HCT116 (cell line): Measurements from ENCODE around the gene ADAMTS9. TPM values are rescaled to one million over a fixed set of nuclear protein-coding genes. Genes with fewer than 3 reads are reported as not detected.

Source experiments
- ATAC-seq: fragments of 200-7000 bp; cut with Tn5 transposase; 2 replicates; pipeline ENCODE4 v1.9.1; 2020; ENCODE audit warnings: mild to moderate bottlenecking, moderate library complexity
- BruUV-seq: library from RNA; stranded (reverse); fragments of 400-500 nt; replicated peaks from 2 replicates; lab custom pipeline; 2021; lab: Mats Ljungman, UMichigan
- CTCF ChIA-PET: fragments of 300-600 bp; sonication (Branson Sonifier 250); formaldehyde crosslinking; loops from one replicate; lab custom pipeline; 2021; ENCODE audit warnings: antibody characterized with exemption; lab: Charles Lee
- POLR2A ChIA-PET: fragments of 300-600, 350-600 bp; sonication (Branson Sonifier 250); formaldehyde crosslinking; loops from one replicate; lab custom pipeline; 2021; ENCODE audit warnings: antibody characterized with exemption; lab: Charles Lee
- RAD21 ChIA-PET, 2 experiments: fragments of 300-600 bp; sonication (Branson Sonifier 250); formaldehyde crosslinking; loops; one replicate each; lab custom pipeline; 2023; ENCODE audit warnings: low total read pairs in 2 of 2; ENCODE audit not compliant: uncharacterized antibody in 2 of 2, unreplicated experiment in 2 of 2, low non-redundant PET in 1 of 2; lab: Charles Lee
- DNase-seq: peaks from one replicate; pipeline ENCODE4 v3.0.0-alpha.2; 2010; ENCODE audit warnings: low read depth, low spot score
- H2AFZ ChIP-seq: fragments of 200-600 bp; shearing (Covaris generic), sonication (generic); 2 replicates; pipeline ENCODE4 v1.6.1; 2017; ENCODE audit warnings: low read depth, mixed run types, mixed read lengths, antibody characterized with exemption, low read length; ENCODE audit not compliant: poor library complexity, severe bottlenecking
- H3K27ac ChIP-seq: 2 replicates; pipeline ENCODE4 v1.5.1; 2012; ENCODE audit warnings: low read depth, low read length
- H3K27me3 ChIP-seq: fragments of 200-600 bp; sonication (generic); 2 replicates; pipeline ENCODE4 v1.6.1; 2016; ENCODE audit warnings: mixed run types, low read length, mixed read lengths; ENCODE audit not compliant: insufficient read depth
- H3K36me3 ChIP-seq, 2 experiments: fragments of 200-500 bp in 1 of 2; fragments of 200-600 bp in 1 of 2; sonication (Bioruptor generic) in 1 of 2; sonication (generic) in 1 of 2; 2 replicates each; pipeline versions ENCODE4 v1.5.1 to v1.6.1; 2014 to 2016; ENCODE audit warnings: low read length in 2 of 2, inconsistent platforms in 1 of 2, mixed read lengths in 1 of 2, mixed run types in 1 of 2; ENCODE audit not compliant: insufficient read depth in 2 of 2, control insufficient read depth in 1 of 2
- H3K4me1 ChIP-seq, 2 experiments: fragments of 200-600 bp in 1 of 2; sonication (generic) in 1 of 2; 2 replicates each; pipeline versions ENCODE4 v1.5.1 to v1.6.1; 2012 to 2017; ENCODE audit warnings: low read length in 2 of 2, inconsistent platforms in 1 of 2, mild to moderate bottlenecking in 1 of 2, mixed read lengths in 1 of 2, mixed run types in 1 of 2, moderate library complexity in 1 of 2; ENCODE audit not compliant: insufficient read depth in 2 of 2, control insufficient read depth in 1 of 2
- H3K4me2 ChIP-seq: fragments of 200-600 bp; sonication (generic); 2 replicates; pipeline ENCODE4 v1.6.1; 2017; ENCODE audit warnings: mixed run types, low read length, mixed read lengths
- H3K4me3 ChIP-seq, 2 experiments: fragments of 200-600 bp in 1 of 2; sonication (generic) in 1 of 2; replicated peaks in 1 of 2; 2 replicates each; pipeline ENCODE4 v1.5.1; 2011 to 2016; ENCODE audit warnings: low read length in 2 of 2, control low read depth in 1 of 2, low read depth in 1 of 2, mild to moderate bottlenecking in 1 of 2, mixed read lengths in 1 of 2, mixed run types in 1 of 2
- H3K79me2 ChIP-seq: fragments of 200-600 bp; sonication (generic); 2 replicates; pipeline ENCODE4 v1.6.1; 2017; ENCODE audit warnings: mild to moderate bottlenecking, mixed run types, low read length, moderate library complexity, mixed read lengths; ENCODE audit not compliant: insufficient read depth
- H3K9ac ChIP-seq: fragments of 200-600 bp; sonication (generic); 2 replicates; pipeline ENCODE4 v1.6.1; 2016; ENCODE audit warnings: low read length, mixed read lengths
- H3K9me2 ChIP-seq: fragments of 200-600 bp; sonication (generic), shearing (Covaris generic); 2 replicates; pipeline ENCODE4 v1.6.1; 2017; ENCODE audit warnings: mixed run types, mild to moderate bottlenecking, moderate library complexity; ENCODE audit not compliant: insufficient read depth
- H3K9me3 ChIP-seq, 2 experiments: fragments of 200-500 bp in 1 of 2; fragments of 200-600 bp in 1 of 2; sonication (Bioruptor generic) in 1 of 2; sonication (generic) in 1 of 2; 2 replicates each; pipeline ENCODE4 v1.6.1; 2014 to 2017; ENCODE audit warnings: low read length in 2 of 2, mixed read lengths in 2 of 2, inconsistent platforms in 1 of 2, low read depth in 1 of 2, mild to moderate bottlenecking in 1 of 2, mixed run types in 1 of 2, moderate library complexity in 1 of 2; ENCODE audit not compliant: control insufficient read depth in 1 of 2, insufficient read depth in 1 of 2
- H4K20me1 ChIP-seq: fragments of 200-600 bp; sonication (generic), shearing (Covaris generic); 2 replicates; pipeline ENCODE4 v1.6.1; 2017; ENCODE audit warnings: mixed run types, mild to moderate bottlenecking, moderate library complexity; ENCODE audit not compliant: insufficient read depth
- ATF3 ChIP-seq: IDR thresholded peaks from 2 replicates; pipeline ENCODE4 v1.6.1; 2012
- CEBPB ChIP-seq: IDR thresholded peaks from 2 replicates; pipeline ENCODE4 v1.6.1; 2012; ENCODE audit warnings: low read depth
- CTCF ChIP-seq, 3 experiments: fragments of 200-600 bp in 1 of 3; sonication (generic) in 1 of 3; IDR thresholded peaks in 2 of 3; conservative IDR thresholded peaks in 1 of 3; 2 replicates each; pipeline ENCODE4 v1.5.1; 2012 to 2017; ENCODE audit warnings: low read depth in 2 of 3, low read length in 2 of 3, antibody characterized with exemption in 1 of 3, borderline replicate concordance in 1 of 3, control low read depth in 1 of 3, mild to moderate bottlenecking in 1 of 3, mixed read lengths in 1 of 3, mixed run types in 1 of 3, moderate library complexity in 1 of 3; ENCODE audit not compliant: insufficient read depth in 1 of 3
- ELF1 ChIP-seq: IDR thresholded peaks from 2 replicates; pipeline ENCODE4 v1.6.1; 2012; ENCODE audit warnings: low read depth, borderline replicate concordance
- EZH2 ChIP-seq: fragments of 200-600 bp; sonication (generic); IDR thresholded peaks from 2 replicates; pipeline ENCODE4 v1.6.1; 2017; ENCODE audit warnings: antibody characterized with exemption, mixed run types
- EZH2phosphoT487 ChIP-seq: fragments of 200-600 bp; IDR thresholded peaks from 2 replicates; pipeline ENCODE4 v1.6.1; 2018; ENCODE audit warnings: antibody characterized with exemption, borderline replicate concordance
- FOSL1 ChIP-seq: IDR thresholded peaks from 2 replicates; pipeline ENCODE4 v1.6.1; 2012; ENCODE audit warnings: low read depth
- JUND ChIP-seq: IDR thresholded peaks from 2 replicates; pipeline ENCODE4 v1.6.1; 2012
- POLR2A ChIP-seq: IDR thresholded peaks from 2 replicates; pipeline ENCODE4 v1.7.0; 2011; ENCODE audit warnings: borderline replicate concordance; ENCODE audit not compliant: insufficient read depth, insufficient read length; ENCODE audit errors: extremely low read depth
- POLR2AphosphoS5 ChIP-seq: IDR thresholded peaks from 2 replicates; pipeline ENCODE4 v1.6.1; 2011; ENCODE audit warnings: mild to moderate bottlenecking, low read depth, low read length, moderate library complexity
- RAD21 ChIP-seq: IDR thresholded peaks from 2 replicates; pipeline ENCODE4 v1.6.1; 2012; ENCODE audit warnings: low read depth, mild to moderate bottlenecking
- REST ChIP-seq: IDR thresholded peaks from 2 replicates; pipeline ENCODE4 v1.6.1; 2012; ENCODE audit warnings: low read depth
- SIN3A ChIP-seq: IDR thresholded peaks from 2 replicates; pipeline ENCODE4 v1.6.1; 2012; ENCODE audit warnings: low read depth
- SP1 ChIP-seq: IDR thresholded peaks from 2 replicates; pipeline ENCODE4 v1.6.1; 2012; ENCODE audit warnings: low read depth
- SRF ChIP-seq: IDR thresholded peaks from 2 replicates; pipeline ENCODE4 v1.6.1; 2012; ENCODE audit warnings: low read depth
- TCF7L2 ChIP-seq: IDR thresholded peaks from 2 replicates; pipeline ENCODE4 v1.7.0; 2011; ENCODE audit warnings: borderline replicate concordance, inconsistent platforms; ENCODE audit not compliant: insufficient read depth, insufficient read length; ENCODE audit errors: extremely low read depth
- YY1 ChIP-seq: IDR thresholded peaks from 2 replicates; pipeline ENCODE4 v1.6.1; 2011; ENCODE audit warnings: low read length, low read depth, moderate library complexity, mild to moderate bottlenecking; ENCODE audit not compliant: insufficient replicate concordance; ENCODE audit errors: extremely low read depth
- ZBTB33 ChIP-seq: IDR thresholded peaks from 2 replicates; pipeline ENCODE4 v1.6.1; 2011; ENCODE audit warnings: mild to moderate bottlenecking, low read length, moderate library complexity; ENCODE audit not compliant: insufficient replicate concordance; ENCODE audit errors: extremely low read depth
- ZFX ChIP-seq: fragments of 450-650 bp; IDR thresholded peaks from 2 replicates; pipeline ENCODE4 v1.6.1; 2017
- ZNF274 ChIP-seq: fragments of 200-500 bp; sonication (Bioruptor generic); IDR thresholded peaks from 2 replicates; pipeline ENCODE4 v1.6.1; 2014; ENCODE audit warnings: mild to moderate bottlenecking, low read depth, low read length, inconsistent platforms
- intact Hi-C: fragments of 100-400 bp; cut with micrococcal nuclease; formaldehyde crosslinking; loops from 2 replicates; pipeline ENCODE4 v1.10.0; 2022
- total RNA-seq: library from RNA; stranded (reverse); gene quantifications from one replicate; pipeline ENCODE4 v1.2.1, GENCODE V29; 2021; ENCODE audit not compliant: unreplicated experiment

The ADAMTS9 gene
- total RNA-seq, 1 experiment from 2014 or later, result 0.05 TPM

- Histone ChIP-seq H3K79me2 (no peaks in the 10 kb centered on the region), H4K20me1 (no peaks in the 10 kb centered on the region), H3K9me3 (no peaks in the 10 kb centered on the region), H3K4me2 (no peak overlapping the region), H3K27ac (no peak overlapping the region), H3K9ac (no peak overlapping the region), H3K27me3 (no peaks in the 10 kb centered on the region), H2AFZ (no peak overlapping the region), H3K9me2 (no peaks in the 10 kb centered on the region), H3K36me3 (no peaks in the 10 kb centered on the region), H3K4me1 (no peaks in the 10 kb centered on the region), H3K4me3 (no peak overlapping the region)
- RAD21 ChIA-PET, result no interaction called here
- no peak for ATAC-seq
- no peak for DNase-seq
- CTCF ChIA-PET, result no interaction called here
- TF ChIP-seq SIN3A (no peak), ZNF274 (no peak), TCF7L2 (no peak), CTCF (IDR thresholded peaks at IDR 0.05 in 2 of 3, conservative IDR thresholded peaks at IDR 0.05 in 1 of 3; ENCODE audit: borderline replicate concordance in 1 of 3, insufficient read depth in 1 of 3, low read depth in 2 of 3, low read length in 2 of 3) (no peak), REST (no peak), ELF1 (no peak), POLR2AphosphoS5 (no peak), EZH2phosphoT487 (no peak), JUND (no peak), SRF (no peak), RAD21 (no peak), EZH2 (no peak), ZFX (no peak), FOSL1 (no peak), POLR2A (no peak), CEBPB (no peak), ATF3 (no peak), ZBTB33 (no peak), SP1 (no peak), YY1 (no peak)
- BruUV-seq, result no TSS peak
- POLR2A ChIA-PET, result no interaction called here
- intact Hi-C loops, result no loop called here
These were observed 31.2 kb upstream of the ADAMTS9 start for GRCh38 chr3:64718976-64719375.
